NCI-H526 treated with DMSO at 0.1 percent for 48 hours (cell line): ENCODE measurements around the gene PRSS8.
A peak's percentile ranks its signal among the peaks of the same experiment; 100 is the strongest.
"Not testable (repeated sequence)": the region's sequence is repeated elsewhere in the genome, so short reads cannot be mapped to it uniquely, and the experiment has no call there.

Source experiments
- DNase-seq: peaks from one replicate; lab custom pipeline; 2025; lab: John Stamatoyannopoulos, UW

The PRSS8 gene

DNA sequence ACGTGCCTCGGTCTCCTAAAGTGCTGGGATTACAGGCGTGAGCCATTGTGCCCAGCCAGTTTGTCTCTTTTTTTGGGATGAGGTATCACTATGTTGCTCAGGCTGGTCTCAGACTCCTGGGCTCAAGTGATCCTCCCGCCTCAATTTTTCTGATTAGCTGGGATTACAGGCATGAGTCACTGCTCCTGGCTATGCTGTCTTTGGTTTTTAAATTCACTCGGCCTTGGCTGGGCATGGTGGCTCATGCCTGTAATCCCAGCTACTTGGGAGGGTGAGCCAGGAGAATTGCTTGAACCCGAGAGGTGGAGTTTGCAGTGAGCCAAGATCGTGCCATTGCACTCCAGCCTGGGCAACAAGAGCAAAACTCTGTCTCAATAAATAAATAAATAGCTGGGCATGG lies 8.9 kb upstream of the PRSS8 start:
- DNase-seq: not testable (repeated sequence)

DNA sequence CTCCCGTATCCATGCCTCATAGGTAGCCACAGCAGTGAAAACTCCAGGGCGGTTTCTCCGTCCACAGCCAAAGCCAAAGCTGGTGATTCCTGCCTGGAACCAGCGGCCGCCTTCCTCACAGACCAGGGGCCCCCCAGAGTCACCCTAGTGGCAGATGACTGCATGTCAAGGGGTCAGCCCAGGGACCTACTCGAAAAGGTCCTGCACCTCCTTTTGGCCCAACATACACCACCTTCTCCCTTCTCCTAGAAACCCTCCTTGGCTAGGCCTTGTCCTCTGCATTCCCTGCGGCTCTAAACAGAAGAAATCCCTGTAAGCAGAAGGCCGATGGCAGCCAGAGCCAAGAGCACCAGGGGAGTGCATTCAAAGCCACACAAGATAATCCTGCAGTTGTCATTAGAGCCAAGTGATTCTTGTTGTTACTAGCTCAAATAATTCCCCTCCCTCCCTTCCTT lies 8.2 kb upstream of the PRSS8 start:
- no peak for DNase-seq

DNA sequence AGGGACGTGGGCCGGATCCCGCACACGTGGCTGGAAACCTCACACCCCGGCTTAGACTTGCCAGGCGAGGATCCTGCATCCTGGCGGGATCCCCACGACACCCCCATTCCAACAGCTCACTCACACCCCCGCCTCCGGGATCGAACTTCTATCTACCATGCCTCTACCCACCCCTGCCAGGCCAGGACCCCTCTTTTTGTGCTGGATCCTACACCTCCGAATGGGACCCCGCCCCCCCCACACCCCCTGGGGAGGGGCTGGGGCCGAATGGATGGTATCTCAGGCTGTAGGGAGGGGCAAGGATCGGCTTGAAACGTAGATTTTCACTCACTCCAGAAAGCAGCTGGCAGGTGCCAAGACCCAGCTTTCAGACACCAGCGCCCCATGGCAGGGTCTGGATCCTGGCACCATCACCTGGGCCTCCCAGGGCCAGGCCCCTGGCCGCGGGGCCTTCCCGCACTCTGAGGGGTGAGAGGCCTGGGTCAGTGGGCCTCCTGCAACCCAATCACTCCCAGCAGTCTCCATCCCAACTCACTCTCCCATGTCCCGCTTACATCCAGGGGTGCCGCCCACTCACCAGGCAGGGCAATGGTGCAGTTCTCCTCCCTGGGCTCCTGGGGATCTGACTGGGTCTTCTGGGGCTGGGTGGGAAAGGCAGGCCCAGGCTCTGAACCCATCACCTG lies 7.6 kb upstream of the PRSS8 start:
- DNase-seq: no peak

DNA sequence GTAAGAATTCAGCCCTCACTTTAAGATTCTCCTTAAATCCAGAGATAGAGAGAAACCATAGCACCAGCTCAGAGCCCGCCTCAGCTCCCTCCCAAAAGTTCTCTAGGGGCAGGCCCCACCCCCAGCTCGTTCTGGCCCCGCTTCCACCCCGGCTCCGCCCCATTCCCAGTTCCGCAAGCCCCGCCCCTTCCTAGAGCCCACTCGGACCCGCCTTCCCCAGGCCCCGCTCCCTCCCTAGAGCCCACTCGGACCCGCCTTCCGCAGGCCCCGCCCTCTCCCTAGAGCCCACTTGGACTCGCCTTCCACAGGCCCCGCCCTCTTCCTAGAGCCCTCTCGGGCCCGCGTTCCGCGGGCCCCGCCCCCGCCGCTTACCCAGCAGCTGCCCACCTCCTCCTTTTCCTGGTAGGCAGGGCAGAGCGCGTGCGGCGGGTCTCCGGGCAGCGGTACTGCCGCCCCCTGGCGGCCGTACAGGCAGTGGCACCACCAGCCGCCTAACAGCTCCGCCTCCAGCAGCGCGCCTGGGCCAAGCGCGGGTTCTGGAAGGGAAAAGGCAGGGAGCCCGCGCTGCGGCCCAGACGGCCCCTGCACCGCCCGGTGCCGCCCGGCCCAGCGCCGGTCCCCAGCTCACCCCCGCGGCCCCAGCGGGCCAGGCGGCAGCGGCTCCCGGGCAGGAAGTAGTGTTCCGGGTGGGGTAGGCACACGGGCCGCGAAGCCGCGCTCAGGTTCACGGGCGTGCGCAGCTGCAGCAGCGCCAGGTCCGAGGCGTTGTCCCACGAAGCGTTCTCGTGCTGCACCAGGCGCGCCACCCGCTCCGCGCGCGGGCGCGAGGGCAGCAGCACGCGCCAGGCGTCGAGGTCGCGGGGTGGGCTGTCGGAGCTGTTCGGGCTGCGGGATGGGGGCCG lies 6.8 kb upstream of the PRSS8 start:
- peak; percentile 95 for DNase-seq

DNA sequence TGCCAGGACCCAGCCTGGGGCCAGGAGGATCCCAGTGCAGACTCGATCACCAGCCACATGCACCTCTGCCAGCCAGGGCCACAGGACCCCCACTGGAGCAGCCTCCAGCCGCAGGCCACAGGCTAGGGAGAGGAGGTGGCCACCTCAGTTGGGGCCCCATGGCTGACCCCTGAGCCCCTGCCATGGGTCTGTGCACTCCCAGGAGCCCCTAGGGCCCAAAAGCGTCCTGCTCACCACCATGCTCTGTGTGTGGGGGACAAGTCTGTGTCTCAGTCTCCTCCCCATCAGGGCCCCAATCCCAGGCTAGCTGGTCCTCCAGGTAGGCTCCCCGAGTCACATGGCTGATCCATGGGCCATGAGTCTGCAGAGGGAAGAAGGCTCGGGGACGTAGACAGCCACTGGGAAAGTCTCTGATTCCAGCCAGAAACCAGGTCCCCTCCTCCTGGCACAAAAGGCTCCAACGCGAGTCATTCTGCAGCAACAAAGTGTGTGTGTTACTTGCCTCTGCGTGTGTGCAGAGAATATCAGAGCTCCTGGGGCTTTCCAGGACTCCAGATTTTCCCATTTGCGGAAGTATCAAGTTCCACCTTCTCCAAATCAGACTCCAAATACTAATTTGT lies 6.1 kb upstream of the PRSS8 start:
- DNase-seq: no peak

DNA sequence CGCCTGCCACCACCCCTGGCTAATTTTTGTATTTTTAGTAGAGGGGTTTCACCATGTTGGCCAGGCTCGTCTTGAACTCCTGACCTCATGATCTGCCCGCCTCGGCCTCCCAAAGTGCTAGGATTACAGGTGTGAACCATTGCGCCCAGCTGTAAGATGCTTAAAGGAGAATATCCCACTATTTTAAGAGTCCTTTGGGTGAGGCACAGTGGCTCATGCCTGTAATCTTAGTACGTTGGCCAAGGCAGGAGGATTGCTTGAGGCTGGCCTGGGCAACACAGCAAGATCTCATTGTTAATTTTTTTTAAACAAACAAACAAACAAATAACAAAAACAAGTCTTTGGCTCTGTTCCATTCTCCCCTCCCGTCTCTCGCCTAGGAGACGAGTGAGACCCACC lies 5.5 kb upstream of the PRSS8 start:
- not testable (repeated sequence) for DNase-seq

DNA sequence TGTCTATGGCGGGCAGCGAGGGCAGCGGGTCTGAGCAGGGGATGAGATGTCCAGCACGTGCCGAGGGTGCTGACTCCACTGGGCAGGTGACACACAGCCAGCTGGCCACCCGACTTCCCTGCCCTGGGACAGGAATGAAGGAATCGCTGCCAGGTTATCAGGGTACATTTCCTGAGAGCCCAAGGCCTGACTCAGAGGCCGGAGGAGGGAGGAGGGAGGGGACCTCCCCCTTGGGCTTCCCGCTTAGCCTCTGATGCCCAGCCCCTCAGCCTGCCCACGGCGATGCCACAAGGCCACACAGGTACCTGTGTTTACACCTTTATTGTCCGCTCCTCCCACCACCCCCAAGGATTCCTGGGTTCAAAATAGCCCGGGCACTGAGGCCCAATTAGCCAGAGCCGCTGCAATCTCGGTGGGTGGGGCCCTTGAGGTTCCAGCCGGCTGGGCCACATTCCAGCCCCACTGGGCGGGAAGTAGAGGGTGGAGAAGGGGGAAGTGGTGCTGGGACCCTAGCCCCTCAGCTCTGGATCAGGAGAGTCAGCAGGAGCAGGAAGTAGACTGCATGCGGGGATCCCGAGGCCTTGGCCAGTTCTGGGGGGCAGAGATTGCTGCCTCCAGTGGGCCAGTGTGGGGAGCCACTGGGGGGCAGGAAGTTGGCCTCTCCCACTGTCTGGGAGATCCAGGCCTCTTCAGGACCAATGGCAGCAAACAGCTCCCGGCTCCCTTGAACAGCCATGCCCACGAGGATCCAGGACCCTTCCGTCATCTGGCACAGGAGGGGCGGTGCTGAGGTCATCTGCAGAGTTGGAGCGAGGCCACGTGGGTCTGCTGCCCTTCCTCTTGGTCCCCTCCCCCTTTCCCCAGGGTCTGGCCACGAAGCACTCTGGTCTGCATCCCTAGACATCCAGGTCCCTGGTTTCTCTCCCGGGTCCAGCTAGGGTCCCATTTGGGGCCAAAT lies 3.4 kb upstream of the PRSS8 start:
- DNase-seq: no peak

DNA sequence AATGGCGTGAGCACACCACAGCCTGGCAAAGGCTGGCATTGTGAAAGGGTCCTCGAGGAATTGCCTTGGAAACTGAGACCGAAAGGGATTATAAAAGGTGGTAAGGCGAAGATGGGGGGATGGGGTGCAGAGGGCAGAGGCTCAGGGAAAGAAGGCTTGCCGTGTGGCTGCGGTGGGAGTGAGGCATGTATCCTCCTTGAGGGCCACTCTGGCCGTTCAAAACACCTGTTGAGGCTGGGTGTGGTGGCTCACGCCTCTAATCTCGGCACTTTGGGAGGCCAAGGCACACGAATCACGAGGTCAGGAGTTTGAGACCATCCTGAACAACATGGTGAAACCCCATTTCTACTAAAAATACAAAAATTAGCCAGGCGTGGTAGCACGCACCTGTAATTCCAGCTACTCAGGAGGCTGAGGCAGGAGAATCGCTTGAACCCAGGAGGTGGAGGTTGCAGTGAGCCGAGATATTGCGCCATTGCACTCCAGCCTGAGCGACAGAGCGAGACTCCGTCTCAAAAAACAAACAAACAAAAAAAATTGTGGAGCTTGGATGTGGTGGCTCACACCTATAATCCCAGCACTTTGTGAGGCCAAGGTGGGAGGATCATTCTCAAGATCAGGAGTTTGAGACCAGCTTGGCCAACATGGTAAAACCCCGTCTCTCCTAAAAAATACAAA lies 1.4 kb upstream of the PRSS8 start:
- DNase-seq: not testable (repeated sequence)

DNA sequence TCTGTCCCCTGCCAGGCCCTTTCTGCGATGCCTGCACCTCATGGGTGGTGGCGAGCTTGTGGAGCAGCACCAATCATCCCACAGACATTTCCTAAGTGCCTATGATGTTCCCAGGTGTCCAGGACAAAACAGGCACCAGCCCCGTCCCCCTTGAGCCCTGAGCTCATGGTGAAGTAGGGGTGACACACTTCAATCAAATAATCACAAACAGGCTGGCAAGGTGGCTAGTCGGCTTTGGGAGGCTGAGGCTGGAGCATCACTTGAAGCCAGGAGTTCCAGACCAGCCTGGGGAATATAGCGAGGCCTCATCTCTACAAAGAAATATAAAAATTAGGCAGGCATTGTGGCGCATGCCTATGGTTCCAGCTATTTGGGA lies 748 bp upstream of the PRSS8 start:
- DNase-seq: no peak

DNA sequence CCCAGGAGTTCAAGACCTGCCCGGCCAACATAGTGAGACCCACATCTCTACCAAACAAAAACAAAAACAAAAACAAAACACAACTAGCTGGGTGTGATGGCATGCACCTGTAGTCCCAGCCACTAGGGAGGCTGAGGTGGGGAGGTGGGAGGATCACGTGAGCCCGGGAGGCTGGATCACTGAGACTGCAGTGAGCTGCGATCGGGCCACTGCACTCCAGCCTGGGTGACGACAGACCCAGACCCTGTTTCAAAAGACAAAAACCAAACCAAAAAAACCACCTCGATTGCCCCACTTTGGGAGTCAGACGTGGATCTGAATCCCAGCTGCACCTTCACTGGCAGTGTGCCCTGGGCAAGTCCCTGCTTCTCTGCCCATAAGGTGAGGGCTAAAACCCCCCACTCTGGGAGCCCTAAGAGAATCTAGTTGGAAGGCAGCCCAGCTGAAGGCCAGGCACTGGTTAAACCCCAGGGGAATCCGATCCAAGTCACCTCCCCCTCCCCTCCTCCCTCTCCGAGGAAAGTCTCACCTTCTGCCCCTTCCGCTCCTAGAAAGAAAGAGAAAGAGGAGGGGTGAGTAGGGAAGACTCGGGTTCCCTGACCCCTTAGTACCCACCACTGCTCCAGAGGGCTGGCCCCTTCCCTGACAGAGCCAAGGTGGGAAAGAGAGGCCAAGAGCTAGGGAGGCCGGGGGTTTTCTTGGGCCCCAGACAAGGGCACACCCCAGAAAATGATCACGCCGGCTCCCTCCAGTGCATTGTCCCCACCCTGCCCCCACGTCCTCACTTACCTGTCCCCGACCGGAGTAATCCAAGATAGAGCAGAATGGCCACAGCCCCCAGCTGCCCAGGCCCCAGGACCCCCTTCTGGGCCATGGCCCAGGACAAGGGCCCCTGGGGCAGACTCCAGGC lies 647 bp downstream of the PRSS8 start:
- no peak for DNase-seq

DNA sequence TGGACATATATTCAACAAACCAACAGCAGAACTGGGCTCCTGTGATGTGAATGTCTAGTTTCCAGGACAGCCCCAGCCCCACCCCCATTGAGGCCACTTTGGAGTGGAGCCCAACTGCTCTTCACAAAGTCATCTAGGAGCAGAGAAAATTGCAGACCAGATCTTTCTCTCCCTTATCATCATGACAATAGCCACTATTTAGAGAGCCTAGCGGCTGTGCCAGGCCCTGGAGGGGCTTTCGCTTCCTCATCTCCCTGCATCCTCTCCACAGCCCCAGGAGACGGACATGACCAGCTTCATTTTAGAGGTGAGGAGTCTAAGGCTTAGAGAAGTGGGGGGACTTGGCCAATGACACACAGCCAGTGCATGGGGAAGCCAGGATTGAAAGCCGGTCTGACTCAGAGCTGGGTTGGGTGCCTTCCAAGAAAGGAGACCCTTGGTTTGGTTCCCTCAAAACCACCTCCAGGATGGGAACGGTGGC lies 1.4 kb downstream of the PRSS8 start:
- DNase-seq: no peak

DNA sequence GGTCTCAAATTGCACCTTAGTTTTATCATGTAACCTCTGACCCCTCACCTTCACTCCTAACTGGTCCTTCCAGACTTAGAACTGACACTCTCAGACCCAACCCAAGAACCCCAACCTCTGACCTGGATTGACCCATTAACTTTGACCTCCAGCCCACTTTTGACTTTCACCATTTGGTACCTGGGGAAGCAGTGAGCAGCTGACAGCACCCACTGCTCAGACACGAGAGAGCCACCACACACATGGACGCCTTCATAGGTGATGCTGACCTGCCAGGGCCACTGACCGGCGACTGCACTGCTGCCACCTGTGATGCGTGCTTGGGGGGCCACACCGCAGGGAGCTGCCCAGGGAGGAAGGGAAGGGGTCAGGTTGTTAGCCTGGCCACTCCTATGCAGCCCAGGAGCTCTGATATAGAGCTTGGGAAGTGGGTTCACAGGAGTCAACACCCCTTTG lies 2.5 kb downstream of the PRSS8 start:
- no peak for DNase-seq

DNA sequence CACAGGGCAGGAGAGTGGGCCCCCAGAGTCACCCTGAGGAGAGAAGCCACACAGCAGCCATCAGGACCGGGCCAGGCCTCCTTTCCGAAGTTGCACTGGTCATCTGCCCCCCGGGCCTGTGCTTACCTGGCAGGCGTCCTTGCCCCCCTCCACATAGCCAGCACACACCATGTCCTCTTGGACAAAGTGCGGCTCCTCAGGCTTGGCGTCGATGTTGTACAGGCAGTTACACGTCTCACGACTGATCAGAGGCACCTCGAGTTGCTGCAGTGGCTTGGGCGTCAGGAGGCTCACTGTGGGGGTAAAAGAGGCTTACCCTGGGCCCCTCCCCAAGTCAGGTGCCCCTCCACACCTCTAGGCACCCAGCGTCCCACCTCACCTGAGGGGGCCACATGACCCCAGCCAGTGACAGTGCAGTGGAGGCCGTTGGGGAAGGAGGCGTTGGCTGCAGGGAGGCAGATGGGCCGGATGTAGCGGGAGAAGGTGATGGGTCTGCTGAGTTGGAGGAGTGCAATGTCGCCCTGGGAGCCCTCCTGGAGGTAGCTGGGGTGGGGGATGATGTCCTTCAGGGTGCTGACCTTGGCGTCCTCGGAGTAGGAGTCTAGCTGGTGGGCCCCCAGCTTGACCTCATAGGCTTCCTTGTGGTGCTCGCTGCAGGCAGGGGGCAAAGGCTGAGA lies 3.1 kb downstream of the PRSS8 start:
- DNase-seq: no peak

DNA sequence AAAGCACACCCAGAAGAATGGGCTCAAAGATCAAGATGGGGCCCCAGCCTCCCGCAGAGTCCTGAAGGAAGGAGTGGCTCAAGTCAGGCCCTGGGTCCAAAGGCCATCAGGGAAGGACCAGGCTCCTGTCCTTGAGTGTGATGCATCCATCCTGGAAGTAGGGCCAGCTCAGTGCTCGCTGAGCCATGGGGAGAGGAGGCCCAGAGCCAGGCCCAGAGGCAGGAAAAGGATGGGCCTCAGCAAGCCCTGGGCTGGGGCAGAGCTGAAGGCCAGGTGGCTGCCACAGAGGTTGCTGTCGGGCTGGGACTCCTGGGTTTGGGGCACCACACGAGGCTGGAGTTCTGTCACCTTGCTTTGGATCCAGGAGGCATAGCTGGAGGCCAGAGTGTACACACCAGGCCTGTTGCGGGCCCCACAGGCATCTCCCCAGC lies 3.7 kb downstream of the PRSS8 start:
- no peak for DNase-seq

DNA sequence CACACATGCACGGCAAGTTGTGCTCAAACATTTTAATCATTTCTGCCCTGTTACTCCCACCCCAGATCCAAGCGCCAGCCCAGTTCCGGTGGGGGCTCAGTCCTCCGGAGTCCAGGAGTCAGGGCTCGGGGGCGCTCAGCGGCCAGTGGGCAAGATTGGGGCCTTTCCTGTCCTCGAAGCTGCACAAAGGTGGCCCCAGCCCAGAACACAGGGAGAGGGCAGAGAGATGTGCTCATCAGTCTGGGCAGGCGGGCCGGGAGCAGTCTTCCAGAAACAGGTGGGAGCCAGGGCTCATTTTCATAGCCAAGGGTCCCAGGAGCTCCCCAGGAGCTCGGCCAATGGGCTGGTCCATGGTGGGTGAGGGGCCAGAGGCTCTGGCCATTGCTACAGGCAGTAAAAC lies 4.1 kb downstream of the PRSS8 start:
- DNase-seq: no peak

DNA sequence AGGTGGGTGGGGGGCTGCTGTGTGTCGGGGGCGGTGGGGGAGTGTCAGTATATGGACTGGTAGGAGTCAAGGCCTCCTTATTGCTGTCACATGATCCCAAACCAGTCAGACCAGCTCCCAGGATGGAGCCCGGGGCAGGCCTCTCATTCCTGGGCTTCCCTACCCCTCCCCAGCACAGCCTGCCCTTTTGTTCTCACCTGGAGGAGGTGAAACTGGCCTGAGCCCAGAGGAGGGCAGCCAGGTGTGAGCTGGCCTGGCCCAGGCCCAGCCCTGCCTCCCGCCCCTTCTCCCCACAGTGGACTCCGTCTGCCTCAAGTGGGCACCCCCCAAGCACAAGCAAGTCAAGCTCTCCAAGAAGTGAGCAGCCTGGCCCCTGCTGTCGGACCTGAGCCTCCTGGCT lies 4.6 kb downstream of the PRSS8 start:
- DNase-seq: no peak

DNA sequence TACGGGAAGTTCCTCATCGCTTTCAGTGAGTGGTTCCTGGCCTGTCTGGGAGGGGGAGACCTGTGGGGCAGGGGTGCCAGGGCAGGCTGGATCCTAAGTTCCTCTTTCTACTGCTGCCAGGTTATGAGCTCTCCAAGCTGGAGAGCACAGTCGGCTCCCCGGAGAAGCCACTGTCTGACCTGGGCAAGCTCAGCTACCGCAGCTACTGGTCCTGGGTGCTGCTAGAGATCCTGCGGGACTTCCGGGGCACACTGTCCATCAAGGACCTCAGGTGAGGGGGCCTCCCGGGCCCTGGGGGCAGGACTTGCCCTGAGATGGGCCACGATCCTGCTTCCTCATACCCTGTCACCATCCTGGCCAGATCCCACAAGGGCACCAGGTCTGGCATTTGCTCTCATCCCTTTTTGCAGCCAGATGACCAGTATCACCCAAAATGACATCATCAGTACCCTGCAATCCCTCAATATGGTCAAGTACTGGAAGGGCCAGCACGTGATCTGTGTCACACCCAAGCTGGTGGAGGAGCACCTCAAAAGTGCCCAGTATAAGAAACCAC lies 5.1 kb downstream of the PRSS8 start:
- DNase-seq: no peak

DNA sequence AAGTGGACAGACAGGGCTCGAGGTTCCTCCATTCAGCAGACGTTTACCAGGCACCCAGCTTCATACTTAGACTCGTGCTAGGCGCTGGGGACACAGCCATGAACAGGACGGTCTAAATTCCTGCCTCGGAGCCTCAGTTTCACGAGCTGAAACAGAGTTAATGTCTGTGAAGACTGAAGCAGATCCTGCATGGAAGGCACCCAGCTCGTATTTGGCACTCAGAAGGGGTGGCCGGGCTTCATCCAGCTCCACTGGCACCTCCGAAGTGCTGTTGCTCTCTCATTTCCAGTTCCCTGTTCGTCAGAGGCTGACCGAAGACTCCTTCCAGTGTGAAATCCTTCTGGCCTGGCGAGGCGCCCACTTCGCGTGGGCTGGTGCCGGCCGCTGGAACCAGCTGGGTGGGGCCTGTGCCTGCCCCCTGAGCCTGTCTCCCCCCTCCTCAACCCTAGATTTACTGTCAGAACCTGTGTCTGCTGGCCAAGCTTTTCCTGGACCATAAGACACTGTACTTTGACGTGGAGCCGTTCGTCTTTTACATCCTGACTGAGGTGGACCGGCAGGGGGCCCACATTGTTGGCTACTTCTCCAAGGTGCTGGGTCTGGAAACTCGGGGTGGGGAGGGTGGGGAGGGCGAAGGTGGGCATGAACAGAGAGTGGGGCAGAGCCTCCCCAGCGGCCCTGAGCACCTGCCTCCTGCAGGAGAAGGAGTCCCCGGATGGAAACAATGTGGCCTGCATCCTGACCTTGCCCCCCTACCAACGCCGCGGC lies 5.8 kb downstream of the PRSS8 start:
- DNase-seq: no peak
